SK-N-SH treated with all-trans-retinoic acid at 6 μM for 48 hours (cell line): ENCODE results near the gene ARAP1.

Source experiments
- ARNTL ChIP-seq: fragments of 450-650 bp; formaldehyde crosslinking; IDR thresholded peaks from 2 replicates; pipeline ENCODE4 v1.5.0; 2020; ENCODE audit warnings: low read depth, mild to moderate bottlenecking, moderate library complexity, borderline replicate concordance
- GLIS3 ChIP-seq: fragments of 250-450 bp; sonication (Bioruptor Pico); IDR thresholded peaks from 2 replicates; pipeline ENCODE4 v1.5.0; 2020; ENCODE audit warnings: mild to moderate bottlenecking, moderate library complexity
- PATZ1 ChIP-seq: fragments of 250-450 bp; sonication (Bioruptor Pico); IDR thresholded peaks from 2 replicates; pipeline ENCODE4 v1.8.0; 2020; ENCODE audit warnings: mild to moderate bottlenecking, moderate library complexity, borderline replicate concordance
- POU6F1 ChIP-seq: fragments of 250-450 bp; sonication (Bioruptor Pico); IDR thresholded peaks from 2 replicates; pipeline ENCODE4 v1.8.0; 2021; ENCODE audit warnings: low read depth, mild to moderate bottlenecking, moderate library complexity, borderline replicate concordance
- TSHZ2 ChIP-seq: fragments of 250-450 bp; sonication (Bioruptor Pico); IDR thresholded peaks from 2 replicates; pipeline ENCODE4 v1.5.0; 2020; ENCODE audit warnings: mild to moderate bottlenecking, moderate library complexity
- ZNF70 ChIP-seq: fragments of 450-650 bp; formaldehyde crosslinking; IDR thresholded peaks from 2 replicates; pipeline ENCODE4 v1.5.0; 2020; ENCODE audit warnings: mild to moderate bottlenecking, moderate library complexity

GRCh38 chr11:72639502-72640375, 112.5 kb downstream of the ARAP1 start:
- TF ChIP-seq ARNTL: no peak
- no peak for TF ChIP-seq POU6F1 (CRISPR knock-in tag)
- no peak for TF ChIP-seq GLIS3 (CRISPR knock-in tag)
- no peak for TF ChIP-seq PATZ1
- no peak for TF ChIP-seq ZNF70
- TF ChIP-seq TSHZ2 (CRISPR knock-in tag): no peak
